NCI-H1092 (cell line): ENCODE data around the gene HMMR.
"Not testable (repeated sequence)": the region's sequence is repeated elsewhere in the genome, so short reads cannot be mapped to it uniquely, and the experiment has no call there.

ENCODE experiments used
- DNase-seq: peaks from one replicate; lab custom pipeline; 2025; lab: John Stamatoyannopoulos, UW

The HMMR gene

GRCh38 chr5:163460562-163461171 lies at the start of gene HMMR:
Gene HMMR (plus strand): TSS chr5:163460632. CDS start chr5:163460693, 61 bp downstream.
- DNase-seq = no peak

DNA sequence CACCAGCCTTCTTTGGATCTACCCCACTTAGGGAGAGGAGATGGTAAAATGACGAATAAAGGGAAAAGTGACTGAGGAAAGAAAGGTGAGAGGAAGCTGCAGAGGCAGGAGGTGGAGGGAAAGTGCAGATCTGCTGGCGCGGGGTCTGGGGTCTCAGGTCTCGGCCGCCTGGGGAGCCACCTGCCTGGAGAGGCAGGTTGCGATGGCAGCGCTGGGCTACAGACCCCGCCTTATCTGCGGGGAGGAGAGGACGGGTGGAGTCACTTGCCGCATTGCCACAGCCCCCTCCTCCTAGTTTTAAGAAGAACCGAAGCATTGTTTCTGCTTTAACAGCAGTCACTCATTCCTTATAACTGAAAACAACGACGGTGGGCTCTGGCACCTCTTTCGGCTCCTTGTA lies 44.8 kb upstream of the HMMR start:
- DNase-seq = not testable (repeated sequence)

DNA sequence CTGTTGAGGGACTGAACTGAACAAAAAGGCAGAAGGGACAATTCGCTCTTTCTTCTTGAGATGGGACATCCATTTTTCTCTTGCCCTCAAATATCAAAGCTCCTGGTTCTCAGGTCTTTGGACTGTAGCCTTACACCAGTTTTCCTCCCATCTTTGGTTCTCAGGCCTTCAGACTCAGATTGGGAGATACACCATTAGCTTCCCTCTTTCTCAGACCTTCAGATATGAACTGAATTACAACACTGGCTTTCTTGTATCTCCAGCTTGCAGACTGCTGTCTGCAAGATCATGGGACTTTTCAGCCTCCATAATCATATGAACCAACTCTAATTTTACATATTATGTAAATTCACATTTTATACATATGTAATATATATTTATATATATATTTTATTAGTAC lies 35.6 kb upstream of the HMMR start:
- DNase-seq = no peak

- not testable (repeated sequence) for DNase-seq
Observed at GRCh38 chr5:163426128-163426527, 34.3 kb upstream of the HMMR start.

DNA sequence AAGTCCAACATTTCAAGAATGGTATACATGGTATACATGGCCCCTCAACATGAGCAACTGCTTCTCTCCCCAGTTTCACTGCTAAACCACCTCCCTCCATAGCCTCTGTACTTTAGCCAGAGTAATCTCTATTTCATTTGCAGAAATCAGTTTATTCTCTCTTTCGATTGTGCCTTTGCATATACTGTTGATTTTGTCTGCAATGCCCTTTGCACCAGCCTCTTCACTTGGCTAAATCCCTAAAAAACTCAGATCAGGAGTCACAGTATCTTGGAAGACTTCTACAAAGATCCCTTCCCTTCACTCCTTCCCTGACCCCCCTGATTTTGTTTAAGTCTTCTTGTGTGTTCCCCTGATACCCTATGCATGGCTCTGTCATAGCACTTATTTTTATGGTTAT lies 27.9 kb upstream of the HMMR start:
- no peak for DNase-seq

- DNase-seq = no peak
Observed at GRCh38 chr5:163433271-163433670, 27.2 kb upstream of the HMMR start.

- no peak for DNase-seq
Observed at GRCh38 chr5:163434401-163434866, 26.0 kb upstream of the HMMR start.

DNA sequence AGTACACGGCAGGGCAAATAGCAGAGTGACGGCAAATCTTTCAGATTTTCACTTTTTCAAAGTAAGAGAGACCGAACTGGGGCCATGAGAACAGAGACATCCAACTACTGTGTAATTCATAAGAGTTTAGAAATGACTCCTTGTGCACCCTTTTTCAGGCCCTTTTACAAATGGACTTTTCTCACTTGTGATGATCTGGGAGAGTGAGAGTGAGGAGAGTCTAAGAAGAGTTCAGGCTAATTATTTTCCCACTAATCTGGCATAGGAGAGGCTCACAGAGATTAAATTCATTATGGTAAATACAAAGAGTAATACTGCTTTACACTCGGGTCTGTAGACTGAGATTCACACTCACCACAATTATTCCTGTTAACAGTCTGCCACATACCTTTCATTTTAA lies 23.9 kb upstream of the HMMR start:
- no peak for DNase-seq

GRCh38 chr5:163437011-163437308 lies 23.5 kb upstream of the HMMR start:
- no peak for DNase-seq

DNA sequence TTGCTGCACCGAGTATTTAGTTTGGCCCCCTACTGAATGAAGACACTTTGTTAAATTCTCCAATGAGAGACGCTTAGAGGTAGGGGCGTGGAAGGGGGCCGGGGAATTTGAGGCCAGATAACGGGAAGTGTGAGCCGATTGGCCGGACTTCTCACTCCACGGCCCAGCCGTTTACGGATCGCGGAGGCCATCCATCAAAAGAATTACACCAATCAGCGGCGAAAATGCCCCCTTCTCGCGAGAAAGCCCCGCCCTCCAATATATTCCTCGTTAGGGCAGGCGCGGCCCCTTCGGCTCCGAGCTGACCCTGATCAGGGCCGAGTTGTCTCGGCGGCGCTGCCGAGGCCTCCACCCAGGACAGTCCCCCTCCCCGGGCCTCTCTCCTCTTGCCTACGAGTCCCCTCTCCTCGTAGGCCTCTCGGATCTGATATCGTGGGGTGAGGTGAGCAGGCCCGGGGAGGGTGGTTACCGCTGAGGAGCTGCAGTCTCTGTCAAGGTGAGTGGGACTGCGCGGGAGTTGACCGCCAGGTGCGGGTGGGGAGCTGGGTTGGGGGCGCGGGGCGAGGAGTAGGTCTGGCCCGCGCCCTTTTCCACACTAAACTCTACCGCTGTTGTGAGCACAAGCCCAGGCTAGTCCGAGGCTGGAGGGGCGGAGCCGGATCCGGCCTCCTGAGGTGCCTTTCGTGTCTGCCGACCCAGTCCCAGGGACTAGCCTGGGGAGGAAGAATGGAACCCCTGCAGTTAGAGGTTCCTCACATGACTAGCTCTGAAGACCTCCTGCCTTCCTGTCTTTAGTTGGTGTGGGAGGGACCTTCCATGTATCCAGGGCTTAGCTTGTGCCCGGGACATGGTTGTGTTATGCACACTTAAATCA lies 22.9 kb upstream of the HMMR start, which contains the start of gene CCNG1:
Gene CCNG1 (plus strand): TSS at position 287 of the 874 bp plus-strand sequence. CDS start 1,662 bp downstream, outside the sequence.
- peak; percentile 88 for DNase-seq

- DNase-seq = no peak
Observed at GRCh38 chr5:163439092-163439425, 21.4 kb upstream of the HMMR start.

DNA sequence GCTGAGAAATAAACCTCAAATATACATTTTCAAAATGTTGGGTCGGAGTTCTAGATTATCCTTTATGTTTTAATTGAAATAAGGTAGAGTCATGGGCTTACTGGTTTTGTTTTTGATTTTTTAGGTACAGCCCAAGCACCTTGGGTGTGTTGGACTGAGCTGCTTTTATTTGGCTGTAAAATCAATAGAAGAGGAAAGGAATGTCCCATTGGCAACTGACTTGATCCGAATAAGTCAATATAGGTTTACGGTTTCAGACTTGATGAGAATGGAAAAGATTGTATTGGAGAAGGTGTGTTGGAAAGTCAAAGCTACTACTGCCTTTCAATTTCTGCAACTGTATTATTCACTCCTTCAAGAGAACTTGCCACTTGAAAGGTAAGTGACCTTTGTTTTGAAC lies 19.5 kb upstream of the HMMR start:
- no peak for DNase-seq

DNA sequence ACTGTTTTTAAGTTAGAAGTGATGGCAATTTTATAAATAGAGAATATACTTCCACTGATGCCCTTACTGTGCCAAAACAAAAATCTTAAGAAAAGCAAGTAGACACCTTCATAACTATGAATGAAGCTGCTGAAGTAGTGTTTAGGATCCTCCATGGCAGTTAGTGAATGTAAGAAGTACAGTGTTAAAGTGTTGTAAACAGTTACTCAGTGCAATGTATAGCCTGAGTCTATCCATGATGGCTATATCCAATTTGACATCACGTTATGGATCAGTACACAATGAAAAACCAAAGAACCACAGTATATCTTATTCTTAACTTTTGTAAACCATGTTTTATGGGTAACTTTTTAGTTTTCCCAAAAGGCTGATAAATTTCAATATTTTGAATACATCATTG lies 15.9 kb upstream of the HMMR start:
- no peak for DNase-seq

- DNase-seq = no peak
Observed at GRCh38 chr5:163445345-163445744, 15.1 kb upstream of the HMMR start.

- DNase-seq = no peak
Observed at GRCh38 chr5:163447191-163447590, 13.2 kb upstream of the HMMR start.

GRCh38 chr5:163447875-163448274 lies 12.6 kb upstream of the HMMR start:
- DNase-seq = no peak

DNA sequence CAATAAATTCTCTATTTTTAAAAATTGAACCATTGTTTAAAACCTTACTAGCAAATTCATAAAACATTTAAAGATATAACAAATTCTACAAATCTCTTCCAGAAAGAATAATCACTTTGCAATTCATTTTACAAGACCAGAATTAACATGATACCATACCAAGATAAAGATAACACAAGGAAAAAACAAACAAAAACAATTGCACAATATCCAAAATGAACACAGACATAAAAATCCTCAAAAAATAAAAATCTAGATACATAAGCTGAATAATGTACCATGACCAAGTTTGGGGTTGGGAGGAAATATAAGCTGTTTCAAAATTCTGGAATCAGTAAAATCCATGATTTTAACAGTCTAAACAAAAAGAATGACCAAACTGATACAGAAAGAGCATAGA lies 11.9 kb upstream of the HMMR start:
- DNase-seq = no peak

- DNase-seq = no peak
Observed at GRCh38 chr5:163451489-163451888, 8.9 kb upstream of the HMMR start.

- no peak for DNase-seq
Observed at GRCh38 chr5:163453705-163454104, 6.7 kb upstream of the HMMR start.

- not testable (repeated sequence) for DNase-seq
Observed at GRCh38 chr5:163455406-163455805, 5.0 kb upstream of the HMMR start.

DNA sequence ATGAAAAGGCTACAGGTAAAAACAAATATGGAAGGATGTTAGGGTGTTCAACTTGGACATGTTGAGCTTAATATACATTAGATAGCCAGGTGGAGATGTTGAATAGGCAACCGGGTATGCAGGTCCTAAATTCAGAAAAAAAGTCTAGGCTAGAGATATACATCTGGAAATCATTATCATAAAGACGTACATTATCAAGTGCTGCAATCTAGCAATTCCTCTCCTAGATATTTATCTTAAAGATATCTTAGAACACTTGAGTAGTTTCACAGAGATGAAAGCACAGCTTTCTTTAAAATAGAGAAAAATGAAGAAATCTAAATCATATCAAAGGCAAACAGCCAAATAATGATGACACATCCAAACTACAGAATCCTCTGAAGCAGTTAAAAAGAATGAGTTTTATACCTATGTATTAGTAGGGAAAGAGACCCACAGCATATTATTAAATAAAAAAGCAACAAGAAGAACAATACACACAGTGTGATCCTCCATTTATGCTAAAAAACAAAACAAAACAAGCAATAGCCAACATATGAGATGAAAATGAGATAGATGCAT lies 4.3 kb upstream of the HMMR start:
- DNase-seq = no peak

GRCh38 chr5:163456840-163457239 lies 3.6 kb upstream of the HMMR start:
- no peak for DNase-seq

- DNase-seq = no peak
Observed at GRCh38 chr5:163458778-163459385, 1.6 kb upstream of the HMMR start.
